GM23338 (cell line): ENCODE data around the gene CASP6. TPM values are rescaled to one million over a fixed set of nuclear protein-coding genes. Genes with fewer than 3 reads are reported as not detected.

Experiments
- ATAC-seq: fragments of 200-7000 bp; cut with Tn5 transposase; 3 replicates; pipeline ENCODE4 v1.9.1; 2020
- DNase-seq: peaks from one replicate; pipeline ENCODE4 v3.0.0-alpha.2; 2015; ENCODE audit warnings: low spot score
- H2AFZ ChIP-seq: fragments of 200-600 bp; sonication (generic); 2 replicates; pipeline ENCODE4 v1.8.0; 2016; ENCODE audit warnings: antibody characterized with exemption, mild to moderate bottlenecking, moderate library complexity
- H3F3A ChIP-seq: fragments of 200-600 bp; sonication (generic); replicated peaks from 2 replicates; pipeline ENCODE4 v1.8.0; 2017; ENCODE audit warnings: antibody characterized with exemption, mixed run types, low read depth
- H3K27ac ChIP-seq: fragments of 200-600 bp; sonication (generic); 2 replicates; pipeline ENCODE4 v1.6.1; 2016; ENCODE audit warnings: low read depth
- H3K27me3 ChIP-seq: fragments of 200-600 bp; sonication (generic); 2 replicates; pipeline ENCODE4 v1.8.0; 2016; ENCODE audit warnings: mild to moderate bottlenecking, mixed run types, moderate library complexity; ENCODE audit not compliant: insufficient read depth
- H3K36me3 ChIP-seq: fragments of 200-600 bp; sonication (generic); 2 replicates; pipeline ENCODE4 v1.8.0; 2016; ENCODE audit warnings: mild to moderate bottlenecking; ENCODE audit not compliant: insufficient read depth
- H3K4me1 ChIP-seq: fragments of 200-600 bp; sonication (generic); 2 replicates; pipeline ENCODE4 v1.8.0; 2016; ENCODE audit warnings: mild to moderate bottlenecking, moderate library complexity; ENCODE audit not compliant: insufficient read depth
- H3K4me2 ChIP-seq: fragments of 200-600 bp; sonication (generic); 2 replicates; pipeline ENCODE4 v1.7.1; 2017; ENCODE audit warnings: mixed run types
- H3K4me3 ChIP-seq: fragments of 200-600 bp; sonication (generic); 2 replicates; pipeline ENCODE4 v1.6.1; 2016; ENCODE audit warnings: mixed run types
- H3K79me2 ChIP-seq: fragments of 200-600 bp; sonication (generic); replicated peaks from 2 replicates; pipeline ENCODE4 v1.8.0; 2017; ENCODE audit warnings: mild to moderate bottlenecking; ENCODE audit not compliant: insufficient read depth
- H3K9me2 ChIP-seq: fragments of 200-600 bp; sonication (generic); 2 replicates; pipeline ENCODE4 v1.8.0; 2017; ENCODE audit not compliant: insufficient read depth
- H4K20me1 ChIP-seq: fragments of 200-600 bp; sonication (generic); replicated peaks from 2 replicates; pipeline ENCODE4 v1.8.0; 2017; ENCODE audit warnings: mild to moderate bottlenecking; ENCODE audit not compliant: insufficient read depth
- H3K27ac Mint-ChIP-seq: 2 replicates; pipeline ENCODE4 v1.8.0; 2020; ENCODE audit warnings: inconsistent platforms, mild to moderate bottlenecking, moderate library complexity, mixed read lengths
- H3K27me3 Mint-ChIP-seq: 3 replicates; pipeline ENCODE4 v1.8.0; 2022; ENCODE audit warnings: low read depth, mild to moderate bottlenecking, moderate library complexity, mixed read lengths, inconsistent platforms; ENCODE audit not compliant: insufficient read depth, poor library complexity
- H3K36me3 Mint-ChIP-seq: 3 replicates; pipeline ENCODE4 v1.8.0; 2021; ENCODE audit warnings: low read depth, mild to moderate bottlenecking, inconsistent platforms, moderate library complexity, mixed read lengths
- H3K4me1 Mint-ChIP-seq: 3 replicates; pipeline ENCODE4 v1.8.0; 2020; ENCODE audit warnings: mild to moderate bottlenecking, inconsistent platforms, mixed read lengths
- H3K4me3 Mint-ChIP-seq: 3 replicates; pipeline ENCODE4 v1.8.0; 2021; ENCODE audit warnings: moderate library complexity, mild to moderate bottlenecking, inconsistent platforms, mixed read lengths
- H3K9me3 Mint-ChIP-seq: 3 replicates; pipeline ENCODE4 v1.8.0; 2020; ENCODE audit warnings: moderate library complexity, mild to moderate bottlenecking, inconsistent platforms, mixed read lengths
- CREB1 ChIP-seq: fragments of 250-450 bp; sonication (Bioruptor Pico); IDR thresholded peaks from 2 replicates; pipeline ENCODE4 v1.5.0; 2020; ENCODE audit warnings: low read depth, mild to moderate bottlenecking, moderate library complexity
- EZH2 ChIP-seq: fragments of 200-600 bp; sonication (generic); IDR thresholded peaks from one replicate; pipeline ENCODE4 v1.8.0; 2017; ENCODE audit warnings: antibody characterized with exemption, mild to moderate bottlenecking, low read depth; ENCODE audit not compliant: unreplicated experiment
- EZH2phosphoT487 ChIP-seq: fragments of 200-600 bp; sonication (generic); IDR thresholded peaks from one replicate; pipeline ENCODE4 v1.8.1; 2018; ENCODE audit warnings: antibody characterized with exemption; ENCODE audit not compliant: unreplicated experiment
- JUNB ChIP-seq: IDR thresholded peaks from one replicate; pipeline ENCODE4 v1.6.1; 2016; ENCODE audit warnings: antibody characterized with exemption; ENCODE audit not compliant: unreplicated experiment
- NANOG ChIP-seq: IDR thresholded peaks from 2 replicates; pipeline ENCODE4 v1.6.1; 2016; ENCODE audit warnings: antibody characterized with exemption, borderline replicate concordance
- POLR2AphosphoS5 ChIP-seq: IDR thresholded peaks from 2 replicates; pipeline ENCODE4 v1.6.1; 2016; ENCODE audit warnings: antibody characterized with exemption, low read depth
- STAT1 ChIP-seq: IDR thresholded peaks from one replicate; pipeline ENCODE4 v1.6.1; 2016; ENCODE audit warnings: antibody characterized with exemption; ENCODE audit not compliant: unreplicated experiment
- ZNF114 ChIP-seq: fragments of 250-450 bp; sonication (Bioruptor Pico); IDR thresholded peaks from 2 replicates; pipeline ENCODE4 v1.5.0; 2020; ENCODE audit warnings: mild to moderate bottlenecking, moderate library complexity
- ZNF331 ChIP-seq: fragments of 250-450 bp; sonication (Bioruptor Pico); IDR thresholded peaks from 2 replicates; pipeline ENCODE4 v1.5.0; 2020; ENCODE audit warnings: low read depth, mild to moderate bottlenecking, moderate library complexity
- polyA plus RNA-seq: library from polyadenylated mRNA; unstranded; fragments of >200 nt; fragmentation: Nextera tagmentation; extraction: Ambion mirVana; gene quantifications from 2 replicates; pipeline ENCODE4 v1.2.1, GENCODE V29; 2016
- total RNA-seq: library from RNA; depleted of rRNA; stranded (reverse); fragments of >200 nt; shearing (Covaris generic); gene quantifications from 2 replicates; pipeline ENCODE4 v1.2.3, GENCODE V29; 2014
- TF ChIP-seq, protein P1 (sequence below): fragments of 250-450 bp; sonication (Bioruptor Pico); IDR thresholded peaks from 2 replicates; pipeline ENCODE4 v1.5.0; 2020; ENCODE audit warnings: mild to moderate bottlenecking, moderate library complexity
- TF ChIP-seq, protein P2 (sequence below): IDR thresholded peaks from one replicate; pipeline ENCODE4 v1.6.1; 2018; ENCODE audit warnings: antibody characterized with exemption; ENCODE audit not compliant: unreplicated experiment
- TF ChIP-seq, protein P3 (sequence below): IDR thresholded peaks from 2 replicates; pipeline ENCODE4 v1.6.1; 2016; ENCODE audit warnings: antibody characterized with exemption
- TF ChIP-seq, protein P4 (sequence below), 2 experiments: fragments of 200-600 bp in 1 of 2; sonication (generic) in 1 of 2; conservative IDR thresholded peaks; 2 replicates each; pipeline versions ENCODE4 v1.5.1 to v1.6.1; 2016 to 2017; ENCODE audit warnings: antibody characterized with exemption in 2 of 2, low read depth in 2 of 2, mild to moderate bottlenecking in 2 of 2, moderate library complexity in 1 of 2

CASP6 gene
- total and polyA plus RNA-seq, 2 experiments from 2014 or later: 30.5 to 35.4 TPM

DNA sequence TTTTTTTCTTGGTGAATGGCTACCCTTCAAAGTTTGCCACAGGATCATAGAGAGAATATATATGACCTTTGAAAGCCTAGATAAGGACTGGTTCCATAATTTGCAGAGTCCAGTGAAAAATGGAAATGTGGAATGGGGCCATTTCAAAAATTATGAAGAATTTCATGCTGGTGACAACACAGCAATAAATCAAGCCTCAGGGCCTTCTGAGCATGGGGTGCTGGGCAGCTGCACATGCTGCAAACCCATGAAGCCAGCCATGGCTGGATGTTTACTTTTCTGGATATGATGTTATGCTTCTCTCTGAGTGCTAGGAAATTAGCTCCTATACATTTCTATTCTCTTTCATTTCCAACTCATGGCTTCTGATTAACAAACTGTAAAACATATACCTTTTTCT, 42.6 kb upstream of the CASP6 start:
- Histone ChIP-seq H3K36me3 (no peaks in the 10 kb centered on the region), H3K79me2 (no peaks in the 10 kb centered on the region), H3K4me2 (no peak overlapping the region), H3K4me3 (no peak overlapping the region), H3K27ac (no peak overlapping the region), H2AFZ (no peak overlapping the region), H4K20me1 (no peaks in the 10 kb centered on the region), H3K9me2 (no peaks in the 10 kb centered on the region), H3F3A (no peaks in the 10 kb centered on the region), H3K27me3 (no peaks in the 10 kb centered on the region), H3K4me1 (no peaks in the 10 kb centered on the region)
- no peak for ATAC-seq
- Mint-ChIP-seq H3K4me3 (no peak overlapping the region), H3K36me3 (no peaks in the 10 kb centered on the region), H3K4me1 (peaks cover 5% of the 10 kb centered on the region; the same call in 2 of the 3 replicates), H3K27me3 (no peaks in the 10 kb centered on the region), H3K27ac (no peak overlapping the region), H3K9me3 (no peaks in the 10 kb centered on the region)
- no peak for DNase-seq
- no peak for TF ChIP-seq STAT1
- TF ChIP-seq ZNF114 (CRISPR knock-in tag): no peak
- TF ChIP-seq CREB1: no peak
- TF ChIP-seq, protein P1, sequence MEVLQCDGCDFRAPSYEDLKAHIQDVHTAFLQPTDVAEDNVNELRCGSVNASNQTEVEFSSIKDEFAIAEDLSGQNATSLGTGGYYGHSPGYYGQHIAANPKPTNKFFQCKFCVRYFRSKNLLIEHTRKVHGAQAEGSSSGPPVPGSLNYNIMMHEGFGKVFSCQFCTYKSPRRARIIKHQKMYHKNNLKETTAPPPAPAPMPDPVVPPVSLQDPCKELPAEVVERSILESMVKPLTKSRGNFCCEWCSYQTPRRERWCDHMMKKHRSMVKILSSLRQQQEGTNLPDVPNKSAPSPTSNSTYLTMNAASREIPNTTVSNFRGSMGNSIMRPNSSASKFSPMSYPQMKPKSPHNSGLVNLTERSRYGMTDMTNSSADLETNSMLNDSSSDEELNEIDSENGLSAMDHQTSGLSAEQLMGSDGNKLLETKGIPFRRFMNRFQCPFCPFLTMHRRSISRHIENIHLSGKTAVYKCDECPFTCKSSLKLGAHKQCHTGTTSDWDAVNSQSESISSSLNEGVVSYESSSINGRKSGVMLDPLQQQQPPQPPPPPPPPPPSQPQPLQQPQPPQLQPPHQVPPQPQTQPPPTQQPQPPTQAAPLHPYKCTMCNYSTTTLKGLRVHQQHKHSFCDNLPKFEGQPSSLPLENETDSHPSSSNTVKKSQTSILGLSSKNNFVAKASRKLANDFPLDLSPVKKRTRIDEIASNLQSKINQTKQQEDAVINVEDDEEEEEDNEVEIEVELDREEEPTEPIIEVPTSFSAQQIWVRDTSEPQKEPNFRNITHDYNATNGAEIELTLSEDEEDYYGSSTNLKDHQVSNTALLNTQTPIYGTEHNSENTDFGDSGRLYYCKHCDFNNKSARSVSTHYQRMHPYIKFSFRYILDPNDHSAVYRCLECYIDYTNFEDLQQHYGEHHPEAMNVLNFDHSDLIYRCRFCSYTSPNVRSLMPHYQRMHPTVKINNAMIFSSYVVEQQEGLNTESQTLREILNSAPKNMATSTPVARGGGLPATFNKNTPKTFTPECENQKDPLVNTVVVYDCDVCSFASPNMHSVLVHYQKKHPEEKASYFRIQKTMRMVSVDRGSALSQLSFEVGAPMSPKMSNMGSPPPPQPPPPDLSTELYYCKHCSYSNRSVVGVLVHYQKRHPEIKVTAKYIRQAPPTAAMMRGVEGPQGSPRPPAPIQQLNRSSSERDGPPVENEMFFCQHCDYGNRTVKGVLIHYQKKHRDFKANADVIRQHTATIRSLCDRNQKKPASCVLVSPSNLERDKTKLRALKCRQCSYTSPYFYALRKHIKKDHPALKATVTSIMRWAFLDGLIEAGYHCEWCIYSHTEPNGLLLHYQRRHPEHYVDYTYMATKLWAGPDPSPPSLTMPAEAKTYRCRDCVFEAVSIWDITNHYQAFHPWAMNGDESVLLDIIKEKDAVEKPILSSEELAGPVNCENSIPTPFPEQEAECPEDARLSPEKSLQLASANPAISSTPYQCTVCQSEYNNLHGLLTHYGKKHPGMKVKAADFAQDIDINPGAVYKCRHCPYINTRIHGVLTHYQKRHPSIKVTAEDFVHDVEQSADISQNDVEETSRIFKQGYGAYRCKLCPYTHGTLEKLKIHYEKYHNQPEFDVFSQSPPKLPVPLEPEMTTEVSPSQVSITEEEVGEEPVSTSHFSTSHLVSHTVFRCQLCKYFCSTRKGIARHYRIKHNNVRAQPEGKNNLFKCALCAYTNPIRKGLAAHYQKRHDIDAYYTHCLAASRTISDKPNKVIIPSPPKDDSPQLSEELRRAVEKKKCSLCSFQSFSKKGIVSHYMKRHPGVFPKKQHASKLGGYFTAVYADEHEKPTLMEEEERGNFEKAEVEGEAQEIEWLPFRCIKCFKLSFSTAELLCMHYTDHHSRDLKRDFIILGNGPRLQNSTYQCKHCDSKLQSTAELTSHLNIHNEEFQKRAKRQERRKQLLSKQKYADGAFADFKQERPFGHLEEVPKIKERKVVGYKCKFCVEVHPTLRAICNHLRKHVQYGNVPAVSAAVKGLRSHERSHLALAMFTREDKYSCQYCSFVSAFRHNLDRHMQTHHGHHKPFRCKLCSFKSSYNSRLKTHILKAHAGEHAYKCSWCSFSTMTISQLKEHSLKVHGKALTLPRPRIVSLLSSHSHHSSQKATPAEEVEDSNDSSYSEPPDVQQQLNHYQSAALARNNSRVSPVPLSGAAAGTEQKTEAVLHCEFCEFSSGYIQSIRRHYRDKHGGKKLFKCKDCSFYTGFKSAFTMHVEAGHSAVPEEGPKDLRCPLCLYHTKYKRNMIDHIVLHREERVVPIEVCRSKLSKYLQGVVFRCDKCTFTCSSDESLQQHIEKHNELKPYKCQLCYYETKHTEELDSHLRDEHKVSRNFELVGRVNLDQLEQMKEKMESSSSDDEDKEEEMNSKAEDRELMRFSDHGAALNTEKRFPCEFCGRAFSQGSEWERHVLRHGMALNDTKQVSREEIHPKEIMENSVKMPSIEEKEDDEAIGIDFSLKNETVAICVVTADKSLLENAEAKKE: no peak
- TF ChIP-seq, protein P2, sequence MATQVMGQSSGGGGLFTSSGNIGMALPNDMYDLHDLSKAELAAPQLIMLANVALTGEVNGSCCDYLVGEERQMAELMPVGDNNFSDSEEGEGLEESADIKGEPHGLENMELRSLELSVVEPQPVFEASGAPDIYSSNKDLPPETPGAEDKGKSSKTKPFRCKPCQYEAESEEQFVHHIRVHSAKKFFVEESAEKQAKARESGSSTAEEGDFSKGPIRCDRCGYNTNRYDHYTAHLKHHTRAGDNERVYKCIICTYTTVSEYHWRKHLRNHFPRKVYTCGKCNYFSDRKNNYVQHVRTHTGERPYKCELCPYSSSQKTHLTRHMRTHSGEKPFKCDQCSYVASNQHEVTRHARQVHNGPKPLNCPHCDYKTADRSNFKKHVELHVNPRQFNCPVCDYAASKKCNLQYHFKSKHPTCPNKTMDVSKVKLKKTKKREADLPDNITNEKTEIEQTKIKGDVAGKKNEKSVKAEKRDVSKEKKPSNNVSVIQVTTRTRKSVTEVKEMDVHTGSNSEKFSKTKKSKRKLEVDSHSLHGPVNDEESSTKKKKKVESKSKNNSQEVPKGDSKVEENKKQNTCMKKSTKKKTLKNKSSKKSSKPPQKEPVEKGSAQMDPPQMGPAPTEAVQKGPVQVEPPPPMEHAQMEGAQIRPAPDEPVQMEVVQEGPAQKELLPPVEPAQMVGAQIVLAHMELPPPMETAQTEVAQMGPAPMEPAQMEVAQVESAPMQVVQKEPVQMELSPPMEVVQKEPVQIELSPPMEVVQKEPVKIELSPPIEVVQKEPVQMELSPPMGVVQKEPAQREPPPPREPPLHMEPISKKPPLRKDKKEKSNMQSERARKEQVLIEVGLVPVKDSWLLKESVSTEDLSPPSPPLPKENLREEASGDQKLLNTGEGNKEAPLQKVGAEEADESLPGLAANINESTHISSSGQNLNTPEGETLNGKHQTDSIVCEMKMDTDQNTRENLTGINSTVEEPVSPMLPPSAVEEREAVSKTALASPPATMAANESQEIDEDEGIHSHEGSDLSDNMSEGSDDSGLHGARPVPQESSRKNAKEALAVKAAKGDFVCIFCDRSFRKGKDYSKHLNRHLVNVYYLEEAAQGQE: no peak
- TF ChIP-seq EZH2phosphoT487: no peak
- no peak for TF ChIP-seq NANOG
- no peak for TF ChIP-seq EZH2
- TF ChIP-seq JUNB: no peak
- no peak for TF ChIP-seq ZNF331 (CRISPR knock-in tag)
- TF ChIP-seq, protein P3, sequence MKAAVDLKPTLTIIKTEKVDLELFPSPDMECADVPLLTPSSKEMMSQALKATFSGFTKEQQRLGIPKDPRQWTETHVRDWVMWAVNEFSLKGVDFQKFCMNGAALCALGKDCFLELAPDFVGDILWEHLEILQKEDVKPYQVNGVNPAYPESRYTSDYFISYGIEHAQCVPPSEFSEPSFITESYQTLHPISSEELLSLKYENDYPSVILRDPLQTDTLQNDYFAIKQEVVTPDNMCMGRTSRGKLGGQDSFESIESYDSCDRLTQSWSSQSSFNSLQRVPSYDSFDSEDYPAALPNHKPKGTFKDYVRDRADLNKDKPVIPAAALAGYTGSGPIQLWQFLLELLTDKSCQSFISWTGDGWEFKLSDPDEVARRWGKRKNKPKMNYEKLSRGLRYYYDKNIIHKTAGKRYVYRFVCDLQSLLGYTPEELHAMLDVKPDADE: no peak
- no peak for TF ChIP-seq POLR2AphosphoS5
- TF ChIP-seq, protein P4, sequence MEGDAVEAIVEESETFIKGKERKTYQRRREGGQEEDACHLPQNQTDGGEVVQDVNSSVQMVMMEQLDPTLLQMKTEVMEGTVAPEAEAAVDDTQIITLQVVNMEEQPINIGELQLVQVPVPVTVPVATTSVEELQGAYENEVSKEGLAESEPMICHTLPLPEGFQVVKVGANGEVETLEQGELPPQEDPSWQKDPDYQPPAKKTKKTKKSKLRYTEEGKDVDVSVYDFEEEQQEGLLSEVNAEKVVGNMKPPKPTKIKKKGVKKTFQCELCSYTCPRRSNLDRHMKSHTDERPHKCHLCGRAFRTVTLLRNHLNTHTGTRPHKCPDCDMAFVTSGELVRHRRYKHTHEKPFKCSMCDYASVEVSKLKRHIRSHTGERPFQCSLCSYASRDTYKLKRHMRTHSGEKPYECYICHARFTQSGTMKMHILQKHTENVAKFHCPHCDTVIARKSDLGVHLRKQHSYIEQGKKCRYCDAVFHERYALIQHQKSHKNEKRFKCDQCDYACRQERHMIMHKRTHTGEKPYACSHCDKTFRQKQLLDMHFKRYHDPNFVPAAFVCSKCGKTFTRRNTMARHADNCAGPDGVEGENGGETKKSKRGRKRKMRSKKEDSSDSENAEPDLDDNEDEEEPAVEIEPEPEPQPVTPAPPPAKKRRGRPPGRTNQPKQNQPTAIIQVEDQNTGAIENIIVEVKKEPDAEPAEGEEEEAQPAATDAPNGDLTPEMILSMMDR (conservative IDR thresholded peaks at IDR 0.05; ENCODE audit: low read depth in 2 of 2): no peak
